Tibial nerve (tissue), 4 donors: Measurements from ENCODE around the gene NOS3. TPM values are rescaled to one million over a fixed set of nuclear protein-coding genes. Genes with fewer than 3 reads are reported as not detected.

ENCODE experiments used
- DNase-seq, 2 donors: peaks; one replicate each; pipeline ENCODE4 v3.0.0-alpha.2; 2019; ENCODE audit warnings: low spot score in 2 of 2
- H3K27ac ChIP-seq, 4 donors: fragments of 200-600 bp; sonication (generic) in 3 of 4; one replicate each; pipeline ENCODE4 v1.5.1; 2017 to 2019; ENCODE audit warnings: mild to moderate bottlenecking in 1 of 4
- H3K27me3 ChIP-seq, 2 donors: fragments of 200-600 bp; sonication (generic) in 1 of 2; one replicate each; pipeline versions ENCODE4 v1.5.1 to v1.6.0; 2017 to 2019
- H3K36me3 ChIP-seq, 3 donors: fragments of 200-600 bp; sonication (generic); one replicate each; pipeline ENCODE4 v1.5.1; 2018 to 2019
- H3K4me1 ChIP-seq, 4 donors: fragments of 200-600 bp; sonication (generic) in 3 of 4; one replicate each; pipeline ENCODE4 v1.5.1; 2017 to 2019
- H3K4me3 ChIP-seq, 4 donors: fragments of 200-600 bp; sonication (generic) in 3 of 4; one replicate each; pipeline ENCODE4 v1.5.1; 2017 to 2019; ENCODE audit warnings: mild to moderate bottlenecking in 1 of 4, moderate library complexity in 1 of 4
- H3K9me3 ChIP-seq, 4 donors: fragments of 200-600 bp; sonication (generic) in 3 of 4; one replicate each; pipeline ENCODE4 v1.5.1; 2017 to 2019
- CTCF ChIP-seq, 5 experiments: fragments of 200-600 bp in 3 of 5; fragments of 450-650 bp in 2 of 5; sonication (generic) in 3 of 5; IDR thresholded peaks; one replicate each; pipeline ENCODE4 v1.5.1; 2016 to 2019; ENCODE audit warnings: antibody characterized with exemption in 5 of 5, mild to moderate bottlenecking in 3 of 5, moderate library complexity in 2 of 5
- EP300 ChIP-seq, 2 donors: sonication (generic); formaldehyde crosslinking; IDR thresholded peaks; one replicate each; pipeline ENCODE4 v1.6.1; 2017; ENCODE audit warnings: antibody characterized with exemption in 2 of 2, mild to moderate bottlenecking in 1 of 2
- POLR2A ChIP-seq, 2 donors: fragments of 450-650 bp; IDR thresholded peaks; one replicate each; pipeline ENCODE4 v1.6.1; 2017; ENCODE audit warnings: antibody characterized with exemption in 2 of 2, mild to moderate bottlenecking in 2 of 2, moderate library complexity in 2 of 2
- WGBS, 2 donors: methylation state at CpG; one replicate each; pipeline ENCODE4 v1.1.5; 2018; 5-methylcytosine and 5-hydroxymethylcytosine counted together
- total RNA-seq, 4 donors: library from RNA; depleted of rRNA; stranded (reverse); fragments of >200 nt; gene quantifications; one replicate each; pipeline ENCODE4 v1.1.0, GENCODE V29; 2016

The NOS3 gene
- total RNA-seq, 4 donors from 2014 or later, result 20.3 to 38.1 (median 23.8) TPM

- Histone ChIP-seq H3K9me3 (no peaks in the 10 kb centered on the region), H3K27ac (peak overlapping the region; percentile 93 to 97 (median 96)), H3K36me3 (peaks cover 0 to 22% (median 0%) of the 10 kb centered on the region in 3 donors), H3K4me1 (peaks cover 0 to 53% (median 42%) of the 10 kb centered on the region in 4 donors), H3K4me3 (peak overlapping the region; percentile 39 to 91 (median 79)), H3K27me3 (no peaks in the 10 kb centered on the region)
- DNase-seq, result peak; percentile 95 to 97
- TF ChIP-seq EP300 (IDR thresholded peaks at IDR 0.05) (peak; percentile 93 to 98), CTCF (IDR thresholded peaks at IDR 0.05) (peak in 2 of 5 experiments; percentile 27 to 28), POLR2A (IDR thresholded peaks at IDR 0.05) (peak; percentile 77 to 97)
- 0% methylated on average over 21 to 39 of the region's 46 CpGs for WGBS, 2 donors
Measured at GRCh38 chr7:151057989-151058780, 67.4 kb downstream of the NOS3 start.

- peaks cover 0 to 16% (median 0%) of the 10 kb centered on the region in 3 donors for H3K36me3 ChIP-seq
- no peak for TF ChIP-seq POLR2A (IDR thresholded peaks at IDR 0.05)
- no peak for TF ChIP-seq EP300 (IDR thresholded peaks at IDR 0.05)
- no peak for TF ChIP-seq CTCF (IDR thresholded peaks at IDR 0.05)
- WGBS, 2 donors, result 4 to 5% methylated on average over 18 of the region's 18 CpGs
- DNase-seq, result no peak
- H3K9me3 ChIP-seq, result no peaks in the 10 kb centered on the region
- H3K4me1 ChIP-seq, result peaks cover 0 to 60% (median 42%) of the 10 kb centered on the region in 4 donors
- no peaks in the 10 kb centered on the region for H3K27me3 ChIP-seq
- peak overlapping the region; percentile 93 to 97 (median 96) for H3K27ac ChIP-seq
- peak overlapping the region; percentile 72 to 91 (median 80) for H3K4me3 ChIP-seq
Measured at GRCh38 chr7:151058781-151059366, 68.1 kb downstream of the NOS3 start.

GRCh38 chr7:151059367-151060112 is 68.7 kb downstream of the NOS3 start, which contains the start of gene SLC4A2:
Gene SLC4A2, plus strand, starts transcription at chr7:151059589. Its CDS starts 2,399 bp downstream, at chr7:151061988.
- peak within 1 kb of the TSS; percentile 93 to 97 (median 96) for H3K27ac ChIP-seq
- H3K27me3 ChIP-seq, result no peaks in the 10 kb centered on the region
- H3K4me3 ChIP-seq, result peak within 1 kb of the TSS; percentile 72 to 91 (median 80)
- H3K9me3 ChIP-seq, result no peaks in the 10 kb centered on the region
- TF ChIP-seq POLR2A (IDR thresholded peaks at IDR 0.05) (peak; percentile 31 to 61), EP300 (IDR thresholded peaks at IDR 0.05) (peak in 1 of 2 donors; percentile 63), CTCF (IDR thresholded peaks at IDR 0.05) (peak; percentile 47 to 56 (median 54))
- peak; percentile 67 to 73 for DNase-seq
- 0 to 2% methylated on average over 39 to 50 of the region's 75 CpGs for WGBS, 2 donors
- H3K36me3 ChIP-seq, result peaks cover 2 to 16% (median 2%) of the 10 kb centered on the region in 3 donors
- H3K4me1 ChIP-seq, result peaks cover 0 to 60% (median 42%) of the 10 kb centered on the region in 4 donors

GRCh38 chr7:151060113-151060415 is 69.2 kb downstream of the NOS3 start:
- no peak for DNase-seq

More at GRCh38 chr7:151060113-151060415, 69.2 kb downstream of the NOS3 start:
- 2 to 3% methylated on average over 16 to 17 of the region's 17 CpGs for WGBS, 2 donors
- Histone ChIP-seq H3K27me3 (no peaks in the 10 kb centered on the region), H3K27ac (peak overlapping the region; percentile 93 to 97 (median 96)), H3K36me3 (peaks cover 5 to 17% (median 6%) of the 10 kb centered on the region in 3 donors), H3K9me3 (no peaks in the 10 kb centered on the region), H3K4me1 (peaks cover 0 to 60% (median 42%) of the 10 kb centered on the region in 4 donors), H3K4me3 (peak overlapping the region; percentile 72 to 91 (median 80))
- no peak for TF ChIP-seq EP300 (IDR thresholded peaks at IDR 0.05)
- no peak for TF ChIP-seq POLR2A (IDR thresholded peaks at IDR 0.05)
- no peak for TF ChIP-seq CTCF (IDR thresholded peaks at IDR 0.05)
